HEK293 (cell line): Measurements from ENCODE around the gene VSIR.

Source experiments
- CTCF ChIA-PET: fragments of 350-600 bp; formaldehyde crosslinking; extraction: SDS; loops from one replicate; lab custom pipeline; 2021; ENCODE audit warnings: antibody characterized with exemption; lab: Yijun Ruan, JAX
- POLR2A ChIA-PET: fragments of 300-600 bp; formaldehyde crosslinking; extraction: SDS; loops from one replicate; lab custom pipeline; 2020; ENCODE audit warnings: antibody characterized with exemption, inconsistent platforms; lab: Yijun Ruan, JAX
- H3K27ac ChIP-seq: fragments of 200-500 bp; sonication (Bioruptor generic); 2 replicates; pipeline ENCODE4 v1.5.1; 2014; ENCODE audit warnings: low read depth, low read length, control low read depth, inconsistent platforms; ENCODE audit errors: extremely low read depth
- H3K36me3 ChIP-seq, 2 experiments: fragments of 200-500 bp in 1 of 2; sonication (Bioruptor generic) in 1 of 2; 1 replicate in 1 of 2; 2 replicates in 1 of 2; pipeline ENCODE4 v1.5.1; 2014 to 2017; ENCODE audit warnings: inconsistent platforms in 2 of 2, low read length in 2 of 2; ENCODE audit not compliant: control insufficient read depth in 2 of 2, insufficient read depth in 1 of 2
- H3K4me1 ChIP-seq: fragments of 200-500 bp; sonication (Bioruptor generic); 2 replicates; pipeline ENCODE4 v1.5.1; 2014; ENCODE audit warnings: mild to moderate bottlenecking, low read length, inconsistent platforms; ENCODE audit not compliant: control insufficient read depth, insufficient read depth
- H3K4me3 ChIP-seq: 2 replicates; pipeline ENCODE4 v1.5.1; 2011; ENCODE audit warnings: low read depth, mild to moderate bottlenecking, control low read depth, low read length, moderate library complexity
- H3K9me3 ChIP-seq: fragments of 200-500 bp; sonication (Bioruptor generic); 2 replicates; pipeline ENCODE4 v1.5.1; 2014; ENCODE audit warnings: low read depth, low read length, inconsistent platforms; ENCODE audit not compliant: control insufficient read depth, insufficient read depth
- HOXA7 ChIP-seq: sonication (generic); formaldehyde crosslinking; IDR thresholded peaks from 2 replicates; pipeline ENCODE4 v1.8.1; 2022; ENCODE audit warnings: missing genetic modification reagents, borderline replicate concordance
- HOXC10 ChIP-seq: sonication (generic); formaldehyde crosslinking; IDR thresholded peaks from 2 replicates; pipeline ENCODE4 v1.8.1; 2023; ENCODE audit warnings: mild to moderate bottlenecking, missing genetic modification reagents
- KLF7 ChIP-seq: fragments of 450-650 bp; formaldehyde crosslinking; IDR thresholded peaks from 2 replicates; pipeline ENCODE4 v1.5.1; 2016; ENCODE audit warnings: missing biosample characterization, missing genetic modification characterization, borderline replicate concordance
- SALL2 ChIP-seq: fragments of 450-650 bp; formaldehyde crosslinking; IDR thresholded peaks from 2 replicates; pipeline ENCODE4 v1.5.0; 2017; ENCODE audit warnings: missing biosample characterization, mild to moderate bottlenecking, missing genetic modification characterization, borderline replicate concordance
- ZBTB17 ChIP-seq: fragments of 450-650 bp; formaldehyde crosslinking; IDR thresholded peaks from 2 replicates; pipeline ENCODE4 v1.5.1; 2016; ENCODE audit warnings: missing biosample characterization, missing genetic modification characterization
- ZBTB44 ChIP-seq: fragments of 450-650 bp; IDR thresholded peaks from 2 replicates; pipeline ENCODE4 v1.5.1; 2018; ENCODE audit warnings: missing biosample characterization, mild to moderate bottlenecking, missing genetic modification characterization
- ZEB2 ChIP-seq: fragments of 450-650 bp; formaldehyde crosslinking; IDR thresholded peaks from 2 replicates; pipeline ENCODE4 v1.5.1; 2016; ENCODE audit warnings: missing biosample characterization, missing genetic modification characterization
- ZNF155 ChIP-seq: fragments of 450-650 bp; formaldehyde crosslinking; IDR thresholded peaks from 2 replicates; pipeline ENCODE4 v1.5.1; 2016; ENCODE audit warnings: missing biosample characterization, missing genetic modification characterization
- ZNF211 ChIP-seq: fragments of 450-650 bp; formaldehyde crosslinking; IDR thresholded peaks from 2 replicates; pipeline ENCODE4 v1.5.1; 2016; ENCODE audit warnings: low read depth, missing biosample characterization, missing genetic modification characterization
- ZNF302 ChIP-seq: fragments of 450-650 bp; formaldehyde crosslinking; IDR thresholded peaks from 2 replicates; pipeline ENCODE4 v1.5.1; 2016; ENCODE audit warnings: missing biosample characterization, missing genetic modification characterization, low read depth
- ZNF362 ChIP-seq: fragments of 450-650 bp; formaldehyde crosslinking; IDR thresholded peaks from 2 replicates; pipeline ENCODE4 v1.5.1; 2016; ENCODE audit warnings: missing biosample characterization, missing genetic modification characterization
- ZNF707 ChIP-seq: fragments of 450-650 bp; formaldehyde crosslinking; IDR thresholded peaks from 2 replicates; pipeline ENCODE4 v1.5.1; 2016; ENCODE audit warnings: missing biosample characterization, missing genetic modification characterization
- ZNF776 ChIP-seq: fragments of 450-650 bp; formaldehyde crosslinking; IDR thresholded peaks from 2 replicates; pipeline ENCODE4 v1.5.0; 2017; ENCODE audit warnings: missing biosample characterization, missing genetic modification characterization, borderline replicate concordance
- ZNF791 ChIP-seq: fragments of 450-650 bp; formaldehyde crosslinking; IDR thresholded peaks from 2 replicates; pipeline ENCODE4 v1.5.1; 2016; ENCODE audit warnings: missing biosample characterization, missing genetic modification characterization
- ZXDB ChIP-seq: fragments of 450-650 bp; formaldehyde crosslinking; IDR thresholded peaks from 2 replicates; pipeline ENCODE4 v1.5.1; 2016; ENCODE audit warnings: missing biosample characterization, missing genetic modification characterization
- TF ChIP-seq, protein P1 (sequence below): fragments of 450-650 bp; formaldehyde crosslinking; IDR thresholded peaks from 2 replicates; pipeline ENCODE4 v1.5.1; 2017; ENCODE audit warnings: missing biosample characterization, mild to moderate bottlenecking, missing genetic modification characterization, moderate library complexity
- TF ChIP-seq, protein P2 (sequence below): fragments of 450-650 bp; formaldehyde crosslinking; IDR thresholded peaks from 2 replicates; pipeline ENCODE4 v1.5.1; 2016; ENCODE audit warnings: missing biosample characterization, missing genetic modification characterization
- TF ChIP-seq, protein P3 (sequence below): fragments of 450-650 bp; formaldehyde crosslinking; IDR thresholded peaks from 2 replicates; pipeline ENCODE4 v1.5.1; 2016; ENCODE audit warnings: missing biosample characterization, missing genetic modification characterization

The VSIR gene

GRCh38 chr10:71747551-71748523 is 25.5 kb downstream of the VSIR start:
- ChIA-PET POLR2A (interaction anchor here (1.0 kb wide), 1 partner anchor 103 kb away, joined by 4 read pairs; the partner anchor contains the start of gene PSAP), CTCF (interaction anchor here (0.8 to 1.3 kb wide), 2 partner anchors 10 to 424 kb away, joined by 3 to 4 read pairs; no protein-coding TSS in a partner anchor)
- Histone ChIP-seq H3K4me1 (no peaks in the 10 kb centered on the region), H3K27ac (no peak overlapping the region), H3K36me3 (no peaks in the 10 kb centered on the region), H3K4me3 (no peak overlapping the region), H3K9me3 (no peaks in the 10 kb centered on the region)
- TF ChIP-seq, protein P1, sequence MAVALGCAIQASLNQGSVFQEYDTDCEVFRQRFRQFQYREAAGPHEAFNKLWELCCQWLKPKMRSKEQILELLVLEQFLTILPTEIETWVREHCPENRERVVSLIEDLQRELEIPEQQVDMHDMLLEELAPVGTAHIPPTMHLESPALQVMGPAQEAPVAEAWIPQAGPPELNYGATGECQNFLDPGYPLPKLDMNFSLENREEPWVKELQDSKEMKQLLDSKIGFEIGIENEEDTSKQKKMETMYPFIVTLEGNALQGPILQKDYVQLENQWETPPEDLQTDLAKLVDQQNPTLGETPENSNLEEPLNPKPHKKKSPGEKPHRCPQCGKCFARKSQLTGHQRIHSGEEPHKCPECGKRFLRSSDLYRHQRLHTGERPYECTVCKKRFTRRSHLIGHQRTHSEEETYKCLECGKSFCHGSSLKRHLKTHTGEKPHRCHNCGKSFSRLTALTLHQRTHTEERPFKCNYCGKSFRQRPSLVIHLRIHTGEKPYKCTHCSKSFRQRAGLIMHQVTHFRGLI: 0 out of 2 replicates have a peak, but pooled peaks have one; percentile 30
- TF ChIP-seq ZNF707 (tag by site-specific recombination): no peak
- TF ChIP-seq, protein P2, sequence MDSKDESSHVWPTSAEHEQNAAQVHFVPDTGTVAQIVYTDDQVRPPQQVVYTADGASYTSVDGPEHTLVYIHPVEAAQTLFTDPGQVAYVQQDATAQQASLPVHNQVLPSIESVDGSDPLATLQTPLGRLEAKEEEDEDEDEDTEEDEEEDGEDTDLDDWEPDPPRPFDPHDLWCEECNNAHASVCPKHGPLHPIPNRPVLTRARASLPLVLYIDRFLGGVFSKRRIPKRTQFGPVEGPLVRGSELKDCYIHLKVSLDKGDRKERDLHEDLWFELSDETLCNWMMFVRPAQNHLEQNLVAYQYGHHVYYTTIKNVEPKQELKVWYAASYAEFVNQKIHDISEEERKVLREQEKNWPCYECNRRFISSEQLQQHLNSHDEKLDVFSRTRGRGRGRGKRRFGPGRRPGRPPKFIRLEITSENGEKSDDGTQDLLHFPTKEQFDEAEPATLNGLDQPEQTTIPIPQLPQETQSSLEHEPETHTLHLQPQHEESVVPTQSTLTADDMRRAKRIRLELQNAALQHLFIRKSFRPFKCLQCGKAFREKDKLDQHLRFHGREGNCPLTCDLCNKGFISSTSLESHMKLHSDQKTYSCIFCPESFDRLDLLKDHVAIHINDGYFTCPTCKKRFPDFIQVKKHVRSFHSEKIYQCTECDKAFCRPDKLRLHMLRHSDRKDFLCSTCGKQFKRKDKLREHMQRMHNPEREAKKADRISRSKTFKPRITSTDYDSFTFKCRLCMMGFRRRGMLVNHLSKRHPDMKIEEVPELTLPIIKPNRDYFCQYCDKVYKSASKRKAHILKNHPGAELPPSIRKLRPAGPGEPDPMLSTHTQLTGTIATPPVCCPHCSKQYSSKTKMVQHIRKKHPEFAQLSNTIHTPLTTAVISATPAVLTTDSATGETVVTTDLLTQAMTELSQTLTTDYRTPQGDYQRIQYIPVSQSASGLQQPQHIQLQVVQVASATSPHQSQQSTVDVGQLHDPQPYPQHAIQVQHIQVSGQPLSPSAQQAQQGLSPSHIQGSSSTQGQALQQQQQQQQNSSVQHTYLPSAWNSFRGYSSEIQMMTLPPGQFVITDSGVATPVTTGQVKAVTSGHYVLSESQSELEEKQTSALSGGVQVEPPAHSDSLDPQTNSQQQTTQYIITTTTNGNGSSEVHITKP (tag by site-specific recombination): peak; percentile 44; the same call in 1 of the 2 replicates

DNA sequence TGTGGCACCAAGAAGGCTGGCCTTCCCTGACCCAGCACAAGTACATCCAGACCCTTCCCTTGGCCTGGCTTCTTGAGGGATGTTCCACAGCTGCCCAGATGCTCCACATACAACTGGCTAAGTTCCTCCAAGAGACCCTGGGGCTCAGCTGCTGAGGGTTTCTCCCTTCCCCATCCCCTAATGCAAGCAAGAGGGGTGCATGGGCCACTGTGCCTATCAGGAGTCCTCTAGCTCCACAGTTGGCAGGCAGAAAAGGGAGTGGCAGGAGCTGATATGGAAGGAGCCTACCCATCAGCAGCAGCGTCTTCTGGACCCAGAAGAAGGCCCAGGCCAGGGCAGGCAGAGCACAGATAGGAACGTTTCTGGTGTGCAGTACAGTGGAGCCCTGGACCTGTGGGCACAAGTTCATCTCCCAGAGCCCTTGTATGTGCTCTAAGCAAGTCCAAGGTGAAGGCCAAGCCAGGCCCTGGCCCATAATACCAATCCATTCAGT is 26.2 kb downstream of the VSIR start:
- no peaks in the 10 kb centered on the region for H3K36me3 ChIP-seq
- no peak overlapping the region for H3K27ac ChIP-seq
- H3K9me3 ChIP-seq: no peaks in the 10 kb centered on the region
- no peak overlapping the region for H3K4me3 ChIP-seq
- H3K4me1 ChIP-seq: no peaks in the 10 kb centered on the region
- TF ChIP-seq ZNF211 (tag by site-specific recombination) (no peak), ZNF155 (no peak), ZNF362 (tag by site-specific recombination) (no peak), ZBTB44 (tag by site-specific recombination) (no peak), ZXDB (tag by site-specific recombination) (no peak), ZNF776 (tag by site-specific recombination) (no peak), HOXC10 (CRISPR knock-in tag) (no peak), HOXA7 (CRISPR knock-in tag) (no peak), ZNF791 (tag by site-specific recombination) (no peak), KLF7 (tag by site-specific recombination) (no peak), ZBTB17 (no peak), SALL2 (tag by site-specific recombination) (no peak), ZEB2 (tag by site-specific recombination) (no peak), ZNF302 (tag by site-specific recombination) (no peak)
- TF ChIP-seq, protein P3, sequence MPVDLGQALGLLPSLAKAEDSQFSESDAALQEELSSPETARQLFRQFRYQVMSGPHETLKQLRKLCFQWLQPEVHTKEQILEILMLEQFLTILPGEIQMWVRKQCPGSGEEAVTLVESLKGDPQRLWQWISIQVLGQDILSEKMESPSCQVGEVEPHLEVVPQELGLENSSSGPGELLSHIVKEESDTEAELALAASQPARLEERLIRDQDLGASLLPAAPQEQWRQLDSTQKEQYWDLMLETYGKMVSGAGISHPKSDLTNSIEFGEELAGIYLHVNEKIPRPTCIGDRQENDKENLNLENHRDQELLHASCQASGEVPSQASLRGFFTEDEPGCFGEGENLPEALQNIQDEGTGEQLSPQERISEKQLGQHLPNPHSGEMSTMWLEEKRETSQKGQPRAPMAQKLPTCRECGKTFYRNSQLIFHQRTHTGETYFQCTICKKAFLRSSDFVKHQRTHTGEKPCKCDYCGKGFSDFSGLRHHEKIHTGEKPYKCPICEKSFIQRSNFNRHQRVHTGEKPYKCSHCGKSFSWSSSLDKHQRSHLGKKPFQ (tag by site-specific recombination): no peak
- TF ChIP-seq, all 188 proteins: peak for 0
- ChIA-PET POLR2A (interaction anchor here (1.0 kb wide), 1 partner anchor 104 kb away, joined by 4 read pairs; the partner anchor contains the start of gene PSAP), CTCF (interaction anchor here (0.6 to 1.5 kb wide), 4 partner anchors 8 to 423 kb away, joined by 3 to 9 read pairs (median 4); partner anchors contain the start of gene VSIR)
